ENCODE results near the gene NTRK2. TPM values are rescaled to one million over a fixed set of nuclear protein-coding genes. Genes with fewer than 3 reads are reported as not detected.

Gene NTRK2
- total RNA-seq, 1 donor from 2014 or later: 1.5 TPM

DNA sequence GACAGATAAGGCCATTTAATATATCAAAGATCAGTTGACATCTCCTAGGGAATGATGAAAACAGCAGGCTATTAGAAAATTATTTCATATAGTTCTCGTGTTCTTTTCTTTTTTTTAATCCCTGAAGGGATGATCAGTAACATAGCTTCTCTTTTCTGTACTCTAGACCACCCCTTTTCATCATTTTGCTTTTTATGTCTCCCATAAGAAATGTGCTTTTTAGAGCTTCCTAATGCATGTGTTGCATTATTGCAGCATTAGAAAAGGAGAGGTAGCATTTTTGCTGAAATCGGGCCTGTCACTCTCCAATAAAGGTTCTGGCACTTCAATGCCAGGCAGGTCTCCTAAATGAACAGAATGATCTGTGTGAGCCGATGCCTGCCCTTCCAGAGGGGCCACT is 143.3 kb downstream of the NTRK2 start:
- Histone ChIP-seq H3K4me3 (ENCODE audit: low read depth, low read length) (no peak overlapping the region), H3K27me3 (ENCODE audit: control insufficient read depth, insufficient read depth, low read length) (peaks cover 2% of the 10 kb centered on the region), H3K36me3 (ENCODE audit: control insufficient read depth, insufficient read depth, low read length) (no peaks in the 10 kb centered on the region)
- TF ChIP-seq, protein P1, sequence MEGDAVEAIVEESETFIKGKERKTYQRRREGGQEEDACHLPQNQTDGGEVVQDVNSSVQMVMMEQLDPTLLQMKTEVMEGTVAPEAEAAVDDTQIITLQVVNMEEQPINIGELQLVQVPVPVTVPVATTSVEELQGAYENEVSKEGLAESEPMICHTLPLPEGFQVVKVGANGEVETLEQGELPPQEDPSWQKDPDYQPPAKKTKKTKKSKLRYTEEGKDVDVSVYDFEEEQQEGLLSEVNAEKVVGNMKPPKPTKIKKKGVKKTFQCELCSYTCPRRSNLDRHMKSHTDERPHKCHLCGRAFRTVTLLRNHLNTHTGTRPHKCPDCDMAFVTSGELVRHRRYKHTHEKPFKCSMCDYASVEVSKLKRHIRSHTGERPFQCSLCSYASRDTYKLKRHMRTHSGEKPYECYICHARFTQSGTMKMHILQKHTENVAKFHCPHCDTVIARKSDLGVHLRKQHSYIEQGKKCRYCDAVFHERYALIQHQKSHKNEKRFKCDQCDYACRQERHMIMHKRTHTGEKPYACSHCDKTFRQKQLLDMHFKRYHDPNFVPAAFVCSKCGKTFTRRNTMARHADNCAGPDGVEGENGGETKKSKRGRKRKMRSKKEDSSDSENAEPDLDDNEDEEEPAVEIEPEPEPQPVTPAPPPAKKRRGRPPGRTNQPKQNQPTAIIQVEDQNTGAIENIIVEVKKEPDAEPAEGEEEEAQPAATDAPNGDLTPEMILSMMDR (IDR thresholded peaks at IDR 0.05; ENCODE audit: insufficient read depth, low read length, poor library complexity, severe bottlenecking): no peak
- no peak for DNase-seq (ENCODE audit: low read depth)

DNA sequence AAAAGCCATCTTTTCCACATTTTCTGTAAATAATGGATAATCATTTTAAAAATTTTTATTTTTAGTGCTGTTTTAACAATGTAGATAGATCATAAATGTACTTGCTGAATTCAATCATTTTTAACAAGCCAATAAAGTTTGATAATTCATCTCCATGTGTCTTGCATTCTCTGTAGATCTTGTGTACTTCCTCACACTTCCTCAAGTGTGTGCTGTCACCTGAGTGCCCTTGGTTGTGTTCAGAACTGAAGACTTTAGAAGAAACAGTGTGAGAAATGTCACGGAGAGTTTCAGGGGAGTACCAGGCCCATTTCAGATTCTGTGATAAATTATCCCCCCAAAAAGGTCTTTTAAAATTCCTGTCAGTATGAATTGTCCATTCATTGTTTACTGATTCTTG is 146.0 kb downstream of the NTRK2 start:
- Histone ChIP-seq H3K4me3 (ENCODE audit: low read depth, low read length) (no peak overlapping the region), H3K36me3 (ENCODE audit: control insufficient read depth, insufficient read depth, low read length) (no peaks in the 10 kb centered on the region), H3K27me3 (ENCODE audit: control insufficient read depth, insufficient read depth, low read length) (peaks cover 2% of the 10 kb centered on the region)
- DNase-seq (ENCODE audit: low read depth): no peak
- TF ChIP-seq, protein P1 (IDR thresholded peaks at IDR 0.05; ENCODE audit: insufficient read depth, low read length, poor library complexity, severe bottlenecking): peak; percentile 1

DNA sequence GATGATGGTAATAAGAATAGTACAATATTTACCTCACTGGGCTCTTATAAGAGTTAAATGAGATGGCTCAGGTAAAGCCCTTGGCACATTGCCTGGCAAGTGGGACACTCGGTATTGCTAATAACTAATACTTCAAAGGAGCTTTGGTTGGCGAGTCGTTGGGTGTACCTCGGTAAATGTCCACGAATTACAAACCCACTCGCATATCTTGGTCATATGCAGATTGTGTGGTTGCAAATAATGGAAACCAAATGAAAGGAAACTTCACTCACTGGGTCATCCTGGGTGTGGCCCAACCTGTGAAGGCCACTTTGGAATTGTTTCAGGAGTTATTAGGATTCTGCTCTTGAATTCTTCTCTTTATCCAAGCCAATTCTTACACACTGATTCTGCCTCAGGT is 147.5 kb downstream of the NTRK2 start:
- TF ChIP-seq, protein P1 (IDR thresholded peaks at IDR 0.05; ENCODE audit: insufficient read depth, low read length, poor library complexity, severe bottlenecking): no peak
- no peaks in the 10 kb centered on the region for H3K36me3 ChIP-seq (ENCODE audit: control insufficient read depth, insufficient read depth, low read length)
- no peak for DNase-seq (ENCODE audit: low read depth)
- no peak overlapping the region for H3K4me3 ChIP-seq (ENCODE audit: low read depth, low read length)
- peaks cover 2% of the 10 kb centered on the region for H3K27me3 ChIP-seq (ENCODE audit: control insufficient read depth, insufficient read depth, low read length)

DNA sequence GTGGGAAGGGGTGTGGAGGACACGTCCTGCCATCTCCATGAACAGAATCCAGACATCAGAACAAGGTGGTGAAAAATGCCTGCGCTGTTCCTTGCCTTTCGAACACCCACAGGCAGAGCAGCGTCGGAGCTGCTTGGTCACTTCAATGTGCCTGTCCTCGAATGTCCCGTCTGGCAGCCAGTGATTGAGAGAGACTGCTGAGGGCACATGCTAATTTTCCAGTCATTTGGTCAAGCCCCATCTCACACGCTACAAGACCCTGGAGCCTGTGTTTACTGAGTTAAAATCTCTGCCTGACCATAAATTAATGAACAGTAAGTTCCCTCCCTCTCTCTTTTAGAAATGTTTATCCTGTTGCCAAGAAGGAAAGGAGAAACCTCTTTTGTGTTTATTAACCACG is 149.3 kb downstream of the NTRK2 start:
- no peak for DNase-seq (ENCODE audit: low read depth)
- TF ChIP-seq, protein P1 (IDR thresholded peaks at IDR 0.05; ENCODE audit: insufficient read depth, low read length, poor library complexity, severe bottlenecking): no peak
- Histone ChIP-seq H3K36me3 (ENCODE audit: control insufficient read depth, insufficient read depth, low read length) (no peaks in the 10 kb centered on the region), H3K27me3 (ENCODE audit: control insufficient read depth, insufficient read depth, low read length) (no peaks in the 10 kb centered on the region), H3K4me3 (ENCODE audit: low read depth, low read length) (no peak overlapping the region)

- no peak overlapping the region for H3K4me3 ChIP-seq (ENCODE audit: low read depth, low read length)
- TF ChIP-seq, protein P1 (IDR thresholded peaks at IDR 0.05; ENCODE audit: insufficient read depth, low read length, poor library complexity, severe bottlenecking): no peak
- H3K27me3 ChIP-seq (ENCODE audit: control insufficient read depth, insufficient read depth, low read length): no peaks in the 10 kb centered on the region
- no peak for DNase-seq (ENCODE audit: low read depth)
- no peaks in the 10 kb centered on the region for H3K36me3 ChIP-seq (ENCODE audit: control insufficient read depth, insufficient read depth, low read length)
Observed at GRCh38 chr9:84819491-84819991, 150.0 kb downstream of the NTRK2 start.

DNA sequence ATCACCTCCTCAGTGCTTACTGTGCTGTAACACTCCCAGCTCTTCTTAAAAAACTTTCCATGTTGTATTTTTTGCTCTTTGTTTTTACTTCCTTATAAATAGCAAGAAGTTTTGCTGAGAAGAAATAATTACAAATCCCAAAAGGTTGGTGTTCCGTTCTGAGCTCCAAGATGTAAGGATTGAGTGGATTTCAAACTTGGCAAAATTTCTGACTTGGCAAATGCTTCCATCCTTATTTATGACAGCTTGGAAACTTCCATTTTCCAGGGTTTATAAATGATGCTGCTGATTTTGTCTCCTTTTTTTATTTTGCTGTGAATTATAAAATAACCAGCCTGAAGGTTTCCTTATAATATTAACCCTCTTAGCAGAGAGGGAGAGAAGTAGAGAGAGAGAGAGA is 151.9 kb downstream of the NTRK2 start:
- DNase-seq (ENCODE audit: low read depth): no peak
- Histone ChIP-seq H3K27me3 (ENCODE audit: control insufficient read depth, insufficient read depth, low read length) (no peaks in the 10 kb centered on the region), H3K4me3 (ENCODE audit: low read depth, low read length) (no peak overlapping the region), H3K36me3 (ENCODE audit: control insufficient read depth, insufficient read depth, low read length) (no peaks in the 10 kb centered on the region)
- TF ChIP-seq, protein P1 (IDR thresholded peaks at IDR 0.05; ENCODE audit: insufficient read depth, low read length, poor library complexity, severe bottlenecking): no peak

All from kidney epithelial cell (primary cell).